ENCODE measurements around the gene SPPL2B.

DNA sequence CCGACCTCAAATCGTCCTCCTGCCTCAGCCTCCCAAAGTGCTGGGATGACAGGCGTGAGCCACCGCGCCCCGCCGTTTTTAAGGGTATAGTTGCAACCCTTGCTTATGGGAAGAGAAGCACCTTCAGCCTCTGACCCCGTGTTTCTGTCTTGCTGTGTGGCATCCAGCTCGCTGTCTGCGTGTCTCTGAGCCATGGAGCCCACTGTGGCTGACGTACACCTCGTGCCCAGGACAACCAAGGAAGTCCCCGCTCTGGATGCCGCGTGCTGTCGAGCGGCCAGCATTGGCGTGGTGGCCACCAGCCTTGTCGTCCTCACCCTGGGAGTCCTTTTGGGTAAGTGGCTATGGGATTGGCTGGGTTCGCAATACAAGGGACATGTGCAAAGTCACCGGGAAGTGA lies 61.1 kb downstream of the SPPL2B start:
- no peak for TF ChIP-seq POLR2A (IDR thresholded peaks at IDR 0.05)
- TF ChIP-seq CTCF (IDR thresholded peaks at IDR 0.05) = no peak
- no peak for TF ChIP-seq POLR2AphosphoS5 (IDR thresholded peaks at IDR 0.05)
